T1000 (cell line): ENCODE measurements around the gene PGAP3.
A peak's percentile ranks its signal among the peaks of the same experiment; 100 is the strongest.
"Not testable (repeated sequence)": the region's sequence is repeated elsewhere in the genome, so short reads cannot be mapped to it uniquely, and the experiment has no call there.

ENCODE experiments used
- DNase-seq: peaks from one replicate; lab custom pipeline; 2025; ENCODE audit warnings: mixed read lengths; lab: John Stamatoyannopoulos, UW

PGAP3 gene

GRCh38 chr17:39715375-39716072, 27.7 kb upstream of the PGAP3 start:
- DNase-seq = no peak

GRCh38 chr17:39714234-39714633, 26.4 kb upstream of the PGAP3 start:
- DNase-seq = no peak

GRCh38 chr17:39711851-39712250, 24.0 kb upstream of the PGAP3 start:
- no peak for DNase-seq

- DNase-seq = not testable (repeated sequence)
Observed at GRCh38 chr17:39711071-39711470, 23.2 kb upstream of the PGAP3 start.

GRCh38 chr17:39709998-39710964, 22.4 kb upstream of the PGAP3 start:
- no peak for DNase-seq

- no peak for DNase-seq
Observed at GRCh38 chr17:39709319-39709997, 21.6 kb upstream of the PGAP3 start.

- no peak for DNase-seq
Observed at GRCh38 chr17:39706921-39707337, 19.1 kb upstream of the PGAP3 start.

GRCh38 chr17:39706383-39706782, 18.5 kb upstream of the PGAP3 start:
- DNase-seq = no peak

GRCh38 chr17:39705786-39706348, 18.0 kb upstream of the PGAP3 start:
- DNase-seq = no peak

GRCh38 chr17:39704821-39705551, 17.1 kb upstream of the PGAP3 start:
- no peak for DNase-seq

GRCh38 chr17:39703913-39704312, 16.1 kb upstream of the PGAP3 start:
- DNase-seq = no peak

GRCh38 chr17:39702901-39703893, 15.3 kb upstream of the PGAP3 start:
- DNase-seq = no peak

- DNase-seq = no peak
Observed at GRCh38 chr17:39701784-39702422, 14.0 kb upstream of the PGAP3 start.

- DNase-seq = no peak
Observed at GRCh38 chr17:39701012-39701783, 13.3 kb upstream of the PGAP3 start.

- no peak for DNase-seq
Observed at GRCh38 chr17:39700148-39700987, 12.5 kb upstream of the PGAP3 start.

GRCh38 chr17:39699818-39700147, 11.9 kb upstream of the PGAP3 start, which contains the start of gene ERBB2:
ERBB2 (plus strand) TSS chr17:39700064; CDS start chr17:39700239, 175 bp downstream.
- peak; percentile 18 for DNase-seq

GRCh38 chr17:39699157-39699817, 11.4 kb upstream of the PGAP3 start:
- not testable (repeated sequence) for DNase-seq
